Brain microvascular endothelial cell (primary cell): ENCODE results near the gene SPOCK2.

Source experiments
- DNase-seq: peaks from one replicate; pipeline ENCODE4 v3.0.0-alpha.2; 2020
- H3K27ac ChIP-seq: fragments of 250-450 bp; sonication (Bioruptor Pico); 2 replicates; pipeline ENCODE4 v1.5.1; 2020; ENCODE audit warnings: mild to moderate bottlenecking, moderate library complexity
- H3K27me3 ChIP-seq: fragments of 250-450 bp; sonication (Bioruptor Pico); replicated peaks from 2 replicates; pipeline ENCODE4 v1.5.1; 2020; ENCODE audit warnings: mild to moderate bottlenecking
- H3K36me3 ChIP-seq: fragments of 250-450 bp; sonication (Bioruptor Pico); replicated peaks from 2 replicates; pipeline ENCODE4 v1.5.1; 2020; ENCODE audit warnings: mild to moderate bottlenecking
- H3K4me3 ChIP-seq: 2 replicates; pipeline ENCODE4 v1.5.1; 2011; ENCODE audit warnings: low read depth, mild to moderate bottlenecking, control low read depth, low read length, moderate library complexity
- in situ Hi-C: cut with HindIII; loops from 2 replicates; pipeline ENCODE4 v1.10.0; 2017; ENCODE audit warnings: low sequenced_read_pairs, low pct_ligation_motif_present
- TF ChIP-seq, protein P1 (sequence below): IDR thresholded peaks from 2 replicates; pipeline ENCODE4 v1.5.1; 2011; ENCODE audit warnings: low read depth, mild to moderate bottlenecking, moderate library complexity, low read length, control low read depth, inconsistent platforms; ENCODE audit errors: missing control alignments

Gene SPOCK2

DNA sequence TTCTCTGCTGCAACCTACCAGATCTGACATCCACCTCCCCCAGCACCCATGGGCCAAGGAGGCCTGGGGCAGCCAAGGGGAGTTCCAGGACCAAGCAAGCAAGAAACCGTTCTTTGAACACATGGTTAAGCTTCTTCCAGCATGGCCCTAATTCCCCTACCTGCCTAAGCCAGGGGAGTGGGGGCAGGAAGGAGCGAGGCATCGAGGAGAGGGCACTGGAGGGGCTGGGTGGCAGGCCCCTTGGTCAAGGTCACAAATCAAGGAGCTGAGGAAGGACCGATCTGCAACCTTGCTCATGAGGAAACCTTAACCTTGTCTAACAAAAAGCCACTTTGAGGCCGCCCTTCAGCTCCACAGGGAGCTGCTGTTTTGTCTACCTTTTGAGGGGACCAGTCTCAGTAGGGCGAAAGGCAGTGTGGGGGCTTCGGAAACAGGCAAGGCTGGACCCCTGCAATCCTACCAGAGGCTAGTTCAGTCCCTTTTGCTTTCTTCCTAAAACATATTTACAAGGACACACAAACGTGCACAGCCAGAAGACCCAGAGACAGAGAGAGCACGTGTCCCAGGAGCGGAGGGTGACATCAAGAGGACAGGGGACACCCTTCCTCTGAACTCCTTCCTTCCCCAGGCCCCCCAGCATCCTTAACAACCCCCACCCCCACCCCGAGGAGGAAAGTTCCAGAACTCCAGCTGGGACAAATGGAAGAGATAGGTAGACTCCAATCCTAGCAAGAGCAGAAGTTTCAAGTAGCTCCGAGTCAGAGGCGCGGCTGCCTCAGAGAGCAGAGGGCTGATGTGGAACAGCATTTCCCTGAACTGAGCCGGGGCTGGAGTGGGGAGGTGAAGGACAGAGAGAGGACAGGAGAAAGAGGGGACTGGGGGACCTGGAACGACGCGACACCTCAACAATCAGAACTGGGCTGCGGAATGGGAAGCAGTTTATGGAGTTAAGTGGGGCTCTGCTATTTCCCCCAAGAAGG is 28.2 kb downstream of the SPOCK2 start:
- H3K36me3 ChIP-seq, result no peaks in the 10 kb centered on the region
- DNase-seq, result no peak
- in situ Hi-C loops, result no loop called here
- TF ChIP-seq, protein P1, sequence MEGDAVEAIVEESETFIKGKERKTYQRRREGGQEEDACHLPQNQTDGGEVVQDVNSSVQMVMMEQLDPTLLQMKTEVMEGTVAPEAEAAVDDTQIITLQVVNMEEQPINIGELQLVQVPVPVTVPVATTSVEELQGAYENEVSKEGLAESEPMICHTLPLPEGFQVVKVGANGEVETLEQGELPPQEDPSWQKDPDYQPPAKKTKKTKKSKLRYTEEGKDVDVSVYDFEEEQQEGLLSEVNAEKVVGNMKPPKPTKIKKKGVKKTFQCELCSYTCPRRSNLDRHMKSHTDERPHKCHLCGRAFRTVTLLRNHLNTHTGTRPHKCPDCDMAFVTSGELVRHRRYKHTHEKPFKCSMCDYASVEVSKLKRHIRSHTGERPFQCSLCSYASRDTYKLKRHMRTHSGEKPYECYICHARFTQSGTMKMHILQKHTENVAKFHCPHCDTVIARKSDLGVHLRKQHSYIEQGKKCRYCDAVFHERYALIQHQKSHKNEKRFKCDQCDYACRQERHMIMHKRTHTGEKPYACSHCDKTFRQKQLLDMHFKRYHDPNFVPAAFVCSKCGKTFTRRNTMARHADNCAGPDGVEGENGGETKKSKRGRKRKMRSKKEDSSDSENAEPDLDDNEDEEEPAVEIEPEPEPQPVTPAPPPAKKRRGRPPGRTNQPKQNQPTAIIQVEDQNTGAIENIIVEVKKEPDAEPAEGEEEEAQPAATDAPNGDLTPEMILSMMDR, result no peak
- H3K27me3 ChIP-seq, result no peaks in the 10 kb centered on the region
- H3K27ac ChIP-seq, result no peak overlapping the region
- no peak overlapping the region for H3K4me3 ChIP-seq

DNA sequence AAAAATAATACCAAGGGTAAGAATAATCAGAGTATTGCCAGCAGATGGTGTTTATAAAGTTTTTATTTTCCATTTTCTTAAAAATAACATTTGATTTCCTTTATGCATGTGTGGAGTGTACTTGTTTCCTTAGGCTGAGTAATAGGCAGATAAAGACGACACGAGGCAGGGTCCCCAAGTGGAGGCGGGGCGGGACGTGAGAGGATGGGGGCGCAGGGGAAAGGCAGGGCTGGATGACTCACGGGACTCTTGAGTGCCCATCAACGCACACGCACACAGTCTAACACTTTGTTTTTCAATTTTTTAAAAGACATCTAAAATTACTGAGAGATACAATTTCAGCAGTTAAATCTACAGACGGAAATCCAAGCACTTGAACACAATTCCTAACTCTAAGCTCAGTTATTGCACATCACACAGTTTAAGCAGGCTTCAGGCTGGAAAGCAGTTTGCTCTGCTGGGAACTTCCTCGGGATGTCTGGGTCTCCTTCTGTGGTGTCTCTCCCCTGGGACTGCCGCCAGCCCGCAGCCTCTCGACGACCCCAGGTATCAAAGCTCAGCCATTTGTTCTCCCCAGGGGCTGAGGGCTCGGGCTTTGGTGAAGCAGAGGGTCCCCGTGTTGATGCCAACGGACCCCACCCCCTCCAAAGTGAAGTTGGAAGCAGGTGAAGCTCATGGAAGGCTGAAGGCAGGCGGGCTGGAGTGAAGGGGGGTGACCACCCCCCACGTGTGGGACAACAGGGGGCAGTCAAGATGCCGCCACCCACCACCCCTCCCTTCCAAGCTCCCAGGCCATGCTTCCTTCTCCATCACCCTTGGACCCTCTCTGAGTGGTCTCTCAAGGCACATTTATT is 29.1 kb downstream of the SPOCK2 start:
- Histone ChIP-seq H3K36me3 (no peaks in the 10 kb centered on the region), H3K4me3 (no peak overlapping the region), H3K27me3 (no peaks in the 10 kb centered on the region), H3K27ac (no peak overlapping the region)
- TF ChIP-seq, protein P1, result no peak
- DNase-seq, result peak; percentile 27
- in situ Hi-C loops, result no loop called here

DNA sequence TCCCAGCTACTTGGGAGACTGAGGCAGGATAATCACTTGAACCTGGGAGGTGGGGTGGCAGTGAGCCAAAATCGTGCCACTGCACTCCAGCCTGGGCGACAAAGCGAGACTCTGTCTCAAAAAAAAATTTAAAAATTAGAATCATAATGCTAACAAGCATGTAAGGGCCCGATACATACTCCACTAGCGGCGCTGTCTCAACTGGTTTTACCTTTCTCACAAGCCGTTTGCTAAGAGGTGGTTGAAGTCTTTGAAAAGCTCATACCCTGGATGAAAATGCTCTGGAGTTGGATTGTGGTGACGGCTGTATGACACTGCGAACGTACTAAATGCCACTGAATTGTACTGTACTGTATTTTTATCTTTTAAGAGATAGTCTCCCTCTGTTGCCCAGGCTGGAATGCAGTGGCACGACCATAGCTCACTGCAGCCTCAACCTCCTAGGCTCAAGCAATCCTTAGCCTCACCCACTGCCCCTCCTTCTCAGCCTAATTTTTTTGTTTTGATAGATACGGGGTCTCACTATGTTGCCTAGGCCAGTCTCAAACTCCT is 29.9 kb downstream of the SPOCK2 start:
- no peak for DNase-seq
- in situ Hi-C loops, result no loop called here
- no peak overlapping the region for H3K4me3 ChIP-seq
- no peaks in the 10 kb centered on the region for H3K36me3 ChIP-seq
- TF ChIP-seq, protein P1, result no peak
- H3K27me3 ChIP-seq, result no peaks in the 10 kb centered on the region
- no peak overlapping the region for H3K27ac ChIP-seq

DNA sequence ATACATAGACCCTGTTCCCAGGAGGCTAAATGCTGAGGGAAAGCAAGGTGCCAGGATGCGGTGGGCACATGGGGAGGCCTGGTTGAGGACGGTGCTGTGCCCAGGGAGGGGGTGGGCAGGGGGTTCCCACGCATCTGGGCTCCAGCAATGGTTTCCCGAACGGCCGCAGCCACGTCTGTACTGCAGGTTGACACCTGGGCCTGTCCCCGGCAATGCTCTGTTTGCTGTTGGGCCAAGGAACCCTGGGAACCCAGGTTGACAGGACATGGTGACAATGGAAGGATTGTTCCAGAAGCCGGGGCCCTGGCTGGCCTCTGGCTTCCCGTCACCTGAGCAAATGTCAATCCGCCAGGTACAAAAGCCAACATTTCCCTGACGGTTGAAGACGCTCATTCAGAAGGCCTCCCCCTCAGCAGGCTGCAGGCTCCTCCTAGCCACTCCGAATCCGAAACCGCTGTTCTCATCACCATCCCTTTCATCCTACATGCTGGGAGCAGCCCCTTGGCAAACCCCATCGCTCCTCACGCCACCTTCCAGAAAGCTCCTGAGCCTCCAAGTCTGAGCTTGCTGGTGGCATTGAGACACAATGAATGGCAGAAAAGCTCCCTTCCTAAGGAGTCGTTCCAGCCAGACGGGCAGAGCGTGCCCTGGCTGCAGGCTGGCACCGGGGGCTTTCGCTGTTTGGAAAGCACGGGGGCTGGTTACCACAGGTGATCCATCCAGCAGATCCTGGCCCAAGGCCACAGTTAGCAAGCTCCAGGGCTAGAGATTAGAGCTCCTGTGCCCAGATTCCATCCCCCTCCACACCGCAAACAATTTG is 31.2 kb downstream of the SPOCK2 start:
- DNase-seq, result no peak
- in situ Hi-C loops, result no loop called here
- Histone ChIP-seq H3K4me3 (no peak overlapping the region), H3K36me3 (no peaks in the 10 kb centered on the region), H3K27ac (no peak overlapping the region), H3K27me3 (no peaks in the 10 kb centered on the region)
- TF ChIP-seq, protein P1, result no peak

DNA sequence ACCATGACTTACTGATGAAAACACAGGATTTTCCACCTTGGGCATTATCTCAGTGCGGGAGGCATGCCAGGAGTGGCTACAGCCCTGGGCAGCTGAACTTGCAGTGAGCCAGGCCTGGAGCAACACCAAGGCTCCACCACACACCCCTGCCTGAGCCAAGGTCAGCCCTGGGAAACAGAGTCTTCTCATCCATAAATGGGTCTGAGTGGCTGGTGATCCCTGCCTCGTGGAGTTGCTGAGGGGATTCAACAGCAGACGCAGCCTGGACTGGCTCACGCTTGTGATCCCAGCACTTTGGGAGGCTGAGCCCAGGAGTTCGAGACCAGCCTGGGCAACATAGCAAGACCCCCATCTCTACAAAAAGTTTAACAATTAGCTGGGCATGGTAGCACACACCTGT is 32.2 kb downstream of the SPOCK2 start:
- in situ Hi-C loops, result no loop called here
- Histone ChIP-seq H3K36me3 (no peaks in the 10 kb centered on the region), H3K27ac (no peak overlapping the region), H3K27me3 (no peaks in the 10 kb centered on the region), H3K4me3 (no peak overlapping the region)
- DNase-seq, result no peak
- TF ChIP-seq, protein P1, result no peak
